Type B pancreatic cell (in vitro differentiated cells): ENCODE data around the gene RAF1. TPM values are rescaled to one million over a fixed set of nuclear protein-coding genes. Genes with fewer than 3 reads are reported as not detected.
A peak's percentile ranks its signal among the peaks of the same experiment; 100 is the strongest.

Experiments used
- DNase-seq: peaks from one replicate; pipeline ENCODE4 v3.0.0; 2021; ENCODE audit warnings: mixed read lengths; ENCODE audit not compliant: unreplicated experiment; ENCODE audit errors: extremely low spot score
- H3K27ac Mint-ChIP-seq: 2 replicates; pipeline ENCODE4 v1.8.0; 2021; ENCODE audit warnings: mild to moderate bottlenecking, mixed read lengths
- H3K27me3 Mint-ChIP-seq: 2 replicates; pipeline ENCODE4 v1.8.0; 2021; ENCODE audit warnings: mixed read lengths
- H3K36me3 Mint-ChIP-seq: 2 replicates; pipeline ENCODE4 v1.8.0; 2021; ENCODE audit warnings: mixed read lengths
- H3K4me1 Mint-ChIP-seq: one replicate; pipeline ENCODE4 v1.8.0; 2021; ENCODE audit warnings: mixed read lengths; ENCODE audit not compliant: unreplicated experiment
- H3K4me3 Mint-ChIP-seq: 2 replicates; pipeline ENCODE4 v1.8.0; 2021; ENCODE audit warnings: mild to moderate bottlenecking, mixed read lengths
- H3K9me3 Mint-ChIP-seq: 2 replicates; pipeline ENCODE4 v1.8.0; 2021; ENCODE audit warnings: mixed read lengths
- total RNA-seq: library from RNA; stranded (reverse); gene quantifications from 2 replicates; pipeline ENCODE4 v1.2.1, GENCODE V29; 2021; ENCODE audit warnings: low replicate concordance
- TF ChIP-seq, protein P1 (sequence below): fragments of 200-600 bp; sonication (generic); conservative IDR thresholded peaks from 2 replicates; pipeline ENCODE4 v1.5.0; 2021; ENCODE audit warnings: antibody characterized with exemption, mild to moderate bottlenecking

The RAF1 gene
- total RNA-seq, 1 donor from 2014 or later = 92.1 TPM

GRCh38 chr3:12655701-12656100 is 8.2 kb downstream of the RAF1 start:
- Mint-ChIP-seq H3K27ac (no peak overlapping the region), H3K4me1 (peaks cover 38% of the 10 kb centered on the region)
- no peak for DNase-seq

DNA sequence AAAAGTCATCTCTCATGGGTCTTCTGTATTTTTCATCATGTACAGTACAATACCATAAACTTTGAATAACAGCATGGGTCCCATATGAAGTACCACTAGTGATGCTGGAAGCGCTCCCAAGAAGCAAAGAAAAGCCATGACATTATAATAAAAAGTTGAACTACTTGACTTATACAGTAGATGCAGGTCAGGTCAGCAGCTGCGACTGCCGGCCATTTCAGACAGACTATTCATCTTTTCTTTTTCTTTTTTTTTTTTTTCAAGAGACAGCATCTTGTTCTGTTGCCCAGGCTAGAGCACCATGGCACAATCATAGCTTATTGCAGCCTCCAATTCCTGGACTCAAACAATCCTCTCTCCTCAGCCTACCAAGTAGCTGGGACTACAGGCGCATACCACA is 10.2 kb downstream of the RAF1 start:
- Mint-ChIP-seq H3K27me3 (no peaks in the 10 kb centered on the region), H3K9me3 (no peaks in the 10 kb centered on the region), H3K4me1 (peaks cover 32% of the 10 kb centered on the region), H3K4me3 (no peak overlapping the region), H3K36me3 (peaks cover 17% of the 10 kb centered on the region), H3K27ac (peak overlapping the region; percentile 62)
- DNase-seq = no peak
- TF ChIP-seq, protein P1, sequence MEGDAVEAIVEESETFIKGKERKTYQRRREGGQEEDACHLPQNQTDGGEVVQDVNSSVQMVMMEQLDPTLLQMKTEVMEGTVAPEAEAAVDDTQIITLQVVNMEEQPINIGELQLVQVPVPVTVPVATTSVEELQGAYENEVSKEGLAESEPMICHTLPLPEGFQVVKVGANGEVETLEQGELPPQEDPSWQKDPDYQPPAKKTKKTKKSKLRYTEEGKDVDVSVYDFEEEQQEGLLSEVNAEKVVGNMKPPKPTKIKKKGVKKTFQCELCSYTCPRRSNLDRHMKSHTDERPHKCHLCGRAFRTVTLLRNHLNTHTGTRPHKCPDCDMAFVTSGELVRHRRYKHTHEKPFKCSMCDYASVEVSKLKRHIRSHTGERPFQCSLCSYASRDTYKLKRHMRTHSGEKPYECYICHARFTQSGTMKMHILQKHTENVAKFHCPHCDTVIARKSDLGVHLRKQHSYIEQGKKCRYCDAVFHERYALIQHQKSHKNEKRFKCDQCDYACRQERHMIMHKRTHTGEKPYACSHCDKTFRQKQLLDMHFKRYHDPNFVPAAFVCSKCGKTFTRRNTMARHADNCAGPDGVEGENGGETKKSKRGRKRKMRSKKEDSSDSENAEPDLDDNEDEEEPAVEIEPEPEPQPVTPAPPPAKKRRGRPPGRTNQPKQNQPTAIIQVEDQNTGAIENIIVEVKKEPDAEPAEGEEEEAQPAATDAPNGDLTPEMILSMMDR = no peak

More at GRCh38 chr3:12655701-12656100, 8.2 kb downstream of the RAF1 start:
- H3K9me3 Mint-ChIP-seq = no peaks in the 10 kb centered on the region
- no peaks in the 10 kb centered on the region for H3K27me3 Mint-ChIP-seq
- H3K36me3 Mint-ChIP-seq = peaks cover 17% of the 10 kb centered on the region
- TF ChIP-seq, protein P1 = no peak
- H3K4me3 Mint-ChIP-seq = no peak overlapping the region

- no peak for DNase-seq
- H3K27ac Mint-ChIP-seq = no peak overlapping the region
- peaks cover 5% of the 10 kb centered on the region for H3K36me3 Mint-ChIP-seq
- no peak overlapping the region for H3K4me3 Mint-ChIP-seq
- TF ChIP-seq, protein P1 = no peak
- no peaks in the 10 kb centered on the region for H3K27me3 Mint-ChIP-seq
- H3K9me3 Mint-ChIP-seq = no peaks in the 10 kb centered on the region
- H3K4me1 Mint-ChIP-seq = peaks cover 11% of the 10 kb centered on the region
Measured at GRCh38 chr3:12648384-12648959, 15.4 kb downstream of the RAF1 start.

DNA sequence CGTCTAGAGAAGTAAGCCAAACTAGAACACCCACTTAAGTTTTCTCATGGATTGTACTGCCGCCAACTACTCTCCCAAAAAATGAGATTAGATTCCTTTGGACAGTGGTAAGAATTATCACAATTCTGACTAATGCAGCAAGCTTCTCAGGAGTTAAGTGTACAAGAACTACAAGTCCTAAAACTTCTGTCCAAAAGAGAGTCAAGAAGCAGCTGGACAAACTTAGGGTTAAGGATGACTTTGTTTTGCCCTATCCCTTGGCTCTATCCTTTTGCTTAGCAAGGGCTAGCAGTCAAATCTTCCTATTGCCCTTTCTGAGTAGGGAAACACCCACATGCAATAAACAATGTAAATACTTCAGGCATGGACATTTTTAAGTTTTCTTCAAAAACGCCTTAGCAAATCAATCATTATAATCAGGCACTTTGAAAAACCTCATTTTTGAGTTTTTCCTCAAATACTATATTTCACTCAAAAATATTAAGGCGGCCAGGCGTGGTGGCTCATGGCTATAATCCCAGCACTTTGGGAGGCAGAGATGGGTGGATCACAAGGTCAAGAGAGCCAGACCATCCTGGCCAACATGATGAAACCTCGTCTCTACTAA is 19.5 kb downstream of the RAF1 start:
- H3K4me3 Mint-ChIP-seq = no peak overlapping the region
- no peak overlapping the region for H3K27ac Mint-ChIP-seq
- no peaks in the 10 kb centered on the region for H3K27me3 Mint-ChIP-seq
- peaks cover 7% of the 10 kb centered on the region for H3K4me1 Mint-ChIP-seq
- H3K36me3 Mint-ChIP-seq = peaks cover under 1% of the 10 kb centered on the region
- DNase-seq = no peak
- H3K9me3 Mint-ChIP-seq = no peaks in the 10 kb centered on the region
- TF ChIP-seq, protein P1 = no peak

GRCh38 chr3:12643724-12644123 is 20.2 kb downstream of the RAF1 start:
- H3K4me3 Mint-ChIP-seq = no peak overlapping the region
- no peaks in the 10 kb centered on the region for H3K9me3 Mint-ChIP-seq
- H3K27me3 Mint-ChIP-seq = no peaks in the 10 kb centered on the region
- peaks cover 4% of the 10 kb centered on the region for H3K36me3 Mint-ChIP-seq
- peaks cover 7% of the 10 kb centered on the region for H3K4me1 Mint-ChIP-seq
- DNase-seq = no peak
- TF ChIP-seq, protein P1 = no peak
- H3K27ac Mint-ChIP-seq = no peak overlapping the region
